Testis (tissue), 2 donors: ENCODE data around the gene RAD23B.

Experiments
- CTCF ChIP-seq, 3 experiments: fragments of 450-650 bp in 2 of 3; fragments of 200-600 bp in 1 of 3; sonication (generic) in 1 of 3; IDR thresholded peaks; one replicate each; pipeline ENCODE4 v1.5.1; 2016 to 2019; ENCODE audit warnings: antibody characterized with exemption in 3 of 3, mild to moderate bottlenecking in 2 of 3, moderate library complexity in 1 of 3
- POLR2A ChIP-seq: fragments of 450-650 bp; IDR thresholded peaks from one replicate; pipeline ENCODE4 v1.6.1; 2017; ENCODE audit warnings: antibody characterized with exemption, mild to moderate bottlenecking, moderate library complexity

GRCh38 chr9:107336718-107337360 is 53.8 kb downstream of the RAD23B start:
- no peak for TF ChIP-seq CTCF (IDR thresholded peaks at IDR 0.05)
- no peak for TF ChIP-seq POLR2A
